Osteocyte (in vitro differentiated cells): ENCODE data around the gene TSPAN12. TPM values are rescaled to one million over a fixed set of nuclear protein-coding genes. Genes with fewer than 3 reads are reported as not detected.

ENCODE experiments used
- DNase-seq: peaks from one replicate; pipeline ENCODE4 v3.0.0; 2021; ENCODE audit warnings: mixed read lengths; ENCODE audit not compliant: unreplicated experiment; ENCODE audit errors: extremely low spot score
- H3K27ac Mint-ChIP-seq: one replicate; pipeline ENCODE4 v1.8.0; 2021; ENCODE audit warnings: mild to moderate bottlenecking, mixed read lengths; ENCODE audit not compliant: unreplicated experiment
- H3K27me3 Mint-ChIP-seq: one replicate; pipeline ENCODE4 v1.8.0; 2021; ENCODE audit warnings: mixed read lengths; ENCODE audit not compliant: unreplicated experiment
- H3K36me3 Mint-ChIP-seq: one replicate; pipeline ENCODE4 v1.8.0; 2021; ENCODE audit warnings: mixed read lengths; ENCODE audit not compliant: unreplicated experiment
- H3K4me1 Mint-ChIP-seq: one replicate; pipeline ENCODE4 v1.8.0; 2021; ENCODE audit warnings: mixed read lengths; ENCODE audit not compliant: unreplicated experiment
- H3K4me3 Mint-ChIP-seq: one replicate; pipeline ENCODE4 v1.8.0; 2021; ENCODE audit warnings: mild to moderate bottlenecking, moderate library complexity, mixed read lengths; ENCODE audit not compliant: unreplicated experiment
- H3K9me3 Mint-ChIP-seq: one replicate; pipeline ENCODE4 v1.8.0; 2021; ENCODE audit warnings: mixed read lengths; ENCODE audit not compliant: unreplicated experiment
- CTCF ChIP-seq: fragments of 200-600 bp; sonication (generic); IDR thresholded peaks from 2 replicates; pipeline ENCODE4 v1.5.0; 2021; ENCODE audit warnings: antibody characterized with exemption, mild to moderate bottlenecking, moderate library complexity
- total RNA-seq: library from RNA; stranded (reverse); gene quantifications from 2 replicates; pipeline ENCODE4 v1.2.1, GENCODE V29; 2021

TSPAN12 gene
- total RNA-seq, 1 donor from 2014 or later: 13.2 TPM

GRCh38 chr7:120828528-120828927 is 29.4 kb downstream of the TSPAN12 start:
- Mint-ChIP-seq H3K4me1 (peaks cover 11% of the 10 kb centered on the region), H3K4me3 (no peak overlapping the region), H3K36me3 (peaks cover 16% of the 10 kb centered on the region), H3K27ac (no peak overlapping the region), H3K27me3 (no peaks in the 10 kb centered on the region), H3K9me3 (peaks cover 11% of the 10 kb centered on the region)
- no peak for DNase-seq
- no peak for TF ChIP-seq CTCF

GRCh38 chr7:120827371-120828118 is 30.4 kb downstream of the TSPAN12 start:
- no peak for TF ChIP-seq CTCF
- peaks cover 14% of the 10 kb centered on the region for H3K4me1 Mint-ChIP-seq
- H3K4me3 Mint-ChIP-seq: no peak overlapping the region
- H3K9me3 Mint-ChIP-seq: peaks cover 11% of the 10 kb centered on the region
- peaks cover 20% of the 10 kb centered on the region for H3K36me3 Mint-ChIP-seq
- H3K27ac Mint-ChIP-seq: no peak overlapping the region
- DNase-seq: no peak
- no peaks in the 10 kb centered on the region for H3K27me3 Mint-ChIP-seq

- H3K4me3 Mint-ChIP-seq: no peak overlapping the region
- no peak for TF ChIP-seq CTCF
- H3K4me1 Mint-ChIP-seq: peaks cover 14% of the 10 kb centered on the region
- no peak overlapping the region for H3K27ac Mint-ChIP-seq
- DNase-seq: no peak
- no peaks in the 10 kb centered on the region for H3K27me3 Mint-ChIP-seq
- H3K36me3 Mint-ChIP-seq: peaks cover 18% of the 10 kb centered on the region
- H3K9me3 Mint-ChIP-seq: peaks cover 6% of the 10 kb centered on the region
These were observed 32.4 kb downstream of the TSPAN12 start for GRCh38 chr7:120825576-120825975.

GRCh38 chr7:120825152-120825551 is 32.8 kb downstream of the TSPAN12 start:
- peaks cover 4% of the 10 kb centered on the region for H3K9me3 Mint-ChIP-seq
- DNase-seq: no peak
- no peak overlapping the region for H3K27ac Mint-ChIP-seq
- no peak for TF ChIP-seq CTCF
- H3K36me3 Mint-ChIP-seq: peaks cover 17% of the 10 kb centered on the region
- no peaks in the 10 kb centered on the region for H3K27me3 Mint-ChIP-seq
- peaks cover 14% of the 10 kb centered on the region for H3K4me1 Mint-ChIP-seq
- H3K4me3 Mint-ChIP-seq: no peak overlapping the region

- Mint-ChIP-seq H3K4me1 (peaks cover 4% of the 10 kb centered on the region), H3K27ac (no peak overlapping the region), H3K4me3 (no peak overlapping the region), H3K27me3 (no peaks in the 10 kb centered on the region), H3K9me3 (no peaks in the 10 kb centered on the region), H3K36me3 (peaks cover 20% of the 10 kb centered on the region)
- no peak for TF ChIP-seq CTCF
- DNase-seq: no peak
These were observed 38.1 kb downstream of the TSPAN12 start for GRCh38 chr7:120819861-120820260.
